IMR-90 (cell line): ENCODE data around the gene WDR11. TPM values are rescaled to one million over a fixed set of nuclear protein-coding genes. Genes with fewer than 3 reads are reported as not detected.

Experiments
- ATAC-seq: fragments of 200-7000 bp; cut with Tn5 transposase; 2 replicates; pipeline ENCODE4 v1.9.1; 2020; ENCODE audit warnings: low read depth, mild to moderate bottlenecking, moderate library complexity
- BruUV-seq: library from RNA; stranded (reverse); fragments of 400-500 nt; replicated peaks from 2 replicates; lab custom pipeline; 2021; lab: Mats Ljungman, UMichigan
- CTCF ChIA-PET: fragments of 300-600 bp; formaldehyde crosslinking; extraction: SDS; loops from one replicate; lab custom pipeline; 2021; ENCODE audit warnings: antibody characterized with exemption; lab: Yijun Ruan, JAX
- POLR2A ChIA-PET: fragments of 300-600 bp; sonication (Branson Sonifier 250); formaldehyde crosslinking; loops from one replicate; lab custom pipeline; 2022; ENCODE audit warnings: antibody characterized with exemption; ENCODE audit not compliant: unreplicated experiment; lab: Charles Lee
- DNase-seq: peaks from one replicate; pipeline ENCODE4 v3.0.0; 2013
- H2AFZ ChIP-seq: replicated peaks from 2 replicates; pipeline ENCODE3; 2013; ENCODE audit warnings: low read length, mild to moderate bottlenecking; ENCODE audit not compliant: poor library complexity
- H2AK5ac ChIP-seq: 2 replicates; pipeline ENCODE4 v1.6.1; 2013; ENCODE audit warnings: low read depth, low read length, inconsistent platforms
- H2AK9ac ChIP-seq: replicated peaks from 2 replicates; pipeline ENCODE3; 2013; ENCODE audit warnings: mild to moderate bottlenecking, low read depth, low read length, moderate library complexity; ENCODE audit not compliant: poor library complexity
- H2BK120ac ChIP-seq: 2 replicates; pipeline ENCODE4 v1.6.1; 2013; ENCODE audit warnings: low read depth, low read length, inconsistent platforms
- H2BK15ac ChIP-seq: 3 replicates; pipeline ENCODE4 v1.6.1; 2013; ENCODE audit warnings: low read depth, low read length, inconsistent platforms
- H2BK20ac ChIP-seq: 2 replicates; pipeline ENCODE4 v1.6.1; 2013; ENCODE audit warnings: low read depth, mild to moderate bottlenecking, inconsistent platforms, low read length, moderate library complexity
- H2BK5ac ChIP-seq: 2 replicates; pipeline ENCODE4 v1.6.1; 2013; ENCODE audit warnings: mild to moderate bottlenecking, low read depth, low read length, inconsistent platforms; ENCODE audit not compliant: poor library complexity, severe bottlenecking
- H3K14ac ChIP-seq: replicated peaks from 2 replicates; pipeline ENCODE4 v1.6.1; 2013; ENCODE audit warnings: low read depth, low read length, inconsistent platforms
- H3K18ac ChIP-seq: 2 replicates; pipeline ENCODE4 v1.6.1; 2013; ENCODE audit warnings: low read depth, low read length, control low read depth
- H3K23ac ChIP-seq: 2 replicates; pipeline ENCODE4 v1.6.1; 2013; ENCODE audit warnings: low read depth, low read length, inconsistent platforms
- H3K27ac ChIP-seq: 2 replicates; pipeline ENCODE4 v1.5.1; 2013; ENCODE audit warnings: mild to moderate bottlenecking, control low read depth, low read length; ENCODE audit not compliant: insufficient read depth
- H3K27me3 ChIP-seq: 2 replicates; pipeline ENCODE4 v1.6.1; 2013; ENCODE audit warnings: low read length; ENCODE audit not compliant: control insufficient read depth, insufficient read depth
- H3K36me3 ChIP-seq: 2 replicates; pipeline ENCODE4 v1.6.1; 2013; ENCODE audit warnings: low read length, mixed read lengths; ENCODE audit not compliant: control insufficient read depth, insufficient read depth
- H3K4ac ChIP-seq: 2 replicates; pipeline ENCODE4 v1.6.1; 2013; ENCODE audit warnings: low read depth, low read length, inconsistent platforms
- H3K4me1 ChIP-seq: 2 replicates; pipeline ENCODE4 v1.6.1; 2013; ENCODE audit warnings: low read length, mixed read lengths; ENCODE audit not compliant: control insufficient read depth, insufficient read depth
- H3K4me2 ChIP-seq: 2 replicates; pipeline ENCODE4 v1.6.1; 2013; ENCODE audit warnings: low read depth, mild to moderate bottlenecking, control low read depth, low read length, moderate library complexity
- H3K4me3 ChIP-seq: 2 replicates; pipeline ENCODE4 v1.5.1; 2013; ENCODE audit warnings: low read depth, mild to moderate bottlenecking, control low read depth, low read length, moderate library complexity; ENCODE audit not compliant: insufficient read depth
- H3K56ac ChIP-seq: 2 replicates; pipeline ENCODE4 v1.6.1; 2013; ENCODE audit warnings: low read length, inconsistent platforms; ENCODE audit not compliant: insufficient read depth; ENCODE audit errors: extremely low read depth
- H3K79me1 ChIP-seq, 2 experiments: 2 replicates each; pipeline ENCODE4 v1.6.1; 2013; ENCODE audit warnings: low read length in 2 of 2, inconsistent platforms in 1 of 2, low read depth in 1 of 2
- H3K9ac ChIP-seq: 2 replicates; pipeline ENCODE4 v1.6.1; 2013; ENCODE audit warnings: low read depth, low read length, control low read depth
- H3K9me1 ChIP-seq: 2 replicates; pipeline ENCODE4 v1.6.1; 2013; ENCODE audit warnings: low read length, inconsistent platforms; ENCODE audit not compliant: insufficient read depth
- H3K9me3 ChIP-seq: 2 replicates; pipeline ENCODE4 v1.6.1; 2013; ENCODE audit warnings: low read length; ENCODE audit not compliant: control insufficient read depth, insufficient read depth
- H4K20me1 ChIP-seq: 2 replicates; pipeline ENCODE4 v1.6.1; 2013; ENCODE audit warnings: low read length, inconsistent platforms; ENCODE audit not compliant: insufficient read depth
- H4K5ac ChIP-seq: 2 replicates; pipeline ENCODE4 v1.6.1; 2013; ENCODE audit warnings: mild to moderate bottlenecking, low read depth, low read length, control low read depth
- H4K8ac ChIP-seq, 2 experiments: 2 replicates each; pipeline ENCODE4 v1.6.1; 2013; ENCODE audit warnings: low read depth in 2 of 2, low read length in 2 of 2, control low read depth in 1 of 2, inconsistent platforms in 1 of 2
- H4K91ac ChIP-seq: 2 replicates; pipeline ENCODE4 v1.6.1; 2013; ENCODE audit warnings: low read depth, low read length, inconsistent platforms; ENCODE audit not compliant: insufficient read depth
- ELK1 ChIP-seq: fragments of 150-350 bp; IDR thresholded peaks from 2 replicates; pipeline ENCODE4 v1.6.1; 2016; ENCODE audit warnings: low read depth, mild to moderate bottlenecking, low read length, moderate library complexity, borderline replicate concordance
- MAFK ChIP-seq: IDR thresholded peaks from 2 replicates; pipeline ENCODE4 v1.6.1; 2012; ENCODE audit warnings: low read depth, low read length, improper control_type of control experiment
- SMC3 ChIP-seq: fragments of 150-350 bp; IDR thresholded peaks from 2 replicates; pipeline ENCODE4 v1.6.1; 2016; ENCODE audit warnings: low read depth, mild to moderate bottlenecking, antibody characterized with exemption, low read length, moderate library complexity
- USF2 ChIP-seq: fragments of 150-350 bp; IDR thresholded peaks from 2 replicates; pipeline ENCODE4 v1.6.1; 2017; ENCODE audit warnings: mild to moderate bottlenecking, antibody characterized with exemption, low read length, low read depth
- WGBS, 2 experiments: methylation state at CpG; one replicate each; pipeline versions ENCODE4 v1.1.5 to v1.1.7; 2013; ENCODE audit warnings: missing lambda C conversion rate in 2 of 2; ENCODE audit not compliant: insufficient read length in 1 of 2; ENCODE audit errors: extremely low coverage in 2 of 2; 5-methylcytosine and 5-hydroxymethylcytosine counted together
- dilution Hi-C: fragments of 300-500 bp; cut with HindIII; formaldehyde crosslinking; loops from one replicate; pipeline ENCODE4 v1.14.3; 2018; ENCODE audit warnings: low sequenced_read_pairs; ENCODE audit not compliant: unreplicated experiment
- in situ Hi-C: fragments of 300-500 bp; cut with MboI; formaldehyde crosslinking; loops from 3 replicates; pipeline ENCODE4 v1.14.3; 2019; ENCODE audit warnings: low sequenced_read_pairs, inconsistent platforms, mixed read lengths
- intact Hi-C: fragments of 100-400 bp; cut with micrococcal nuclease; formaldehyde crosslinking; loops from 2 replicates; pipeline ENCODE4 v1.10.0; 2022
- polyA plus RNA-seq, 3 experiments: library from polyadenylated mRNA; depleted of rRNA; stranded (reverse); fragments of >200 nt; gene quantifications; 2 replicates each; pipeline ENCODE4 v1.2.3, GENCODE V29; 2012; ENCODE audit warnings: low replicate concordance in 1 of 3
- total RNA-seq: library from RNA; depleted of rRNA; stranded (reverse); fragments of >200 nt; gene quantifications from 2 replicates; pipeline ENCODE4 v1.2.3, GENCODE V29; 2012

Gene WDR11
- total and polyA plus RNA-seq, 2 of the 4 experiments (the other 2 are of a cell fraction), result 31.6 to 62.6 TPM

GRCh38 chr10:120835603-120836002, 15.6 kb upstream of the WDR11 start:
- H4K20me1 ChIP-seq, result no peaks in the 10 kb centered on the region
- H3K9ac ChIP-seq, result no peak overlapping the region
- no CpG with 5 or more reads among the region's 2 CpGs for WGBS, 2 experiments
- H2AFZ ChIP-seq, result no peak overlapping the region
- H3K14ac ChIP-seq, result no peak overlapping the region
- no peaks in the 10 kb centered on the region for H3K36me3 ChIP-seq
- H3K23ac ChIP-seq, result no peak overlapping the region
- ChIA-PET CTCF (no interaction called here), POLR2A (no interaction called here)
- H3K4ac ChIP-seq, result no peak overlapping the region
- no peak overlapping the region for H3K56ac ChIP-seq
- H3K18ac ChIP-seq, result no peak overlapping the region
- no peak overlapping the region for H2BK20ac ChIP-seq
- no peak overlapping the region for H2AK5ac ChIP-seq
- no peak overlapping the region for H2BK15ac ChIP-seq
- H3K79me1 ChIP-seq, result no peaks in the 10 kb centered on the region
- no TSS peak for BruUV-seq
- TF ChIP-seq MAFK, result no peak
- TF ChIP-seq SMC3, result no peak
- TF ChIP-seq USF2, result no peak
- TF ChIP-seq ELK1, result no peak
- ATAC-seq (no peak), DNase-seq (no peak)
- H2BK5ac ChIP-seq, result no peak overlapping the region
- dilution Hi-C loops, result no loop called here
- in situ Hi-C loops, result no loop called here
- no peak overlapping the region for H3K4me3 ChIP-seq
- no peak overlapping the region for H3K4me2 ChIP-seq
- H4K8ac ChIP-seq, result no peak overlapping the region
- H3K4me1 ChIP-seq, result no peaks in the 10 kb centered on the region
- intact Hi-C loops, result no loop called here
- no peak overlapping the region for H4K91ac ChIP-seq
- H3K9me3 ChIP-seq, result no peaks in the 10 kb centered on the region
- no peak overlapping the region for H2BK120ac ChIP-seq
- H3K9me1 ChIP-seq, result no peaks in the 10 kb centered on the region
- H4K5ac ChIP-seq, result no peak overlapping the region
- no peak overlapping the region for H3K27ac ChIP-seq
- no peak overlapping the region for H2AK9ac ChIP-seq
- H3K27me3 ChIP-seq, result no peaks in the 10 kb centered on the region
